Smooth muscle cell (in vitro differentiated cells): ENCODE results near the gene ARHGAP19. TPM values are rescaled to one million over a fixed set of nuclear protein-coding genes. Genes with fewer than 3 reads are reported as not detected.

Source experiments
- DNase-seq: peaks from one replicate; lab custom pipeline; 2025; ENCODE audit not compliant: unreplicated experiment; lab: John Stamatoyannopoulos, UW
- H2AFZ ChIP-seq: fragments of 200-600 bp; sonication (generic); 2 replicates; pipeline ENCODE4 v1.6.0; 2016; ENCODE audit warnings: antibody characterized with exemption, low read depth, mild to moderate bottlenecking
- H3F3A ChIP-seq: fragments of 200-600 bp; sonication (generic); 2 replicates; pipeline ENCODE4 v1.6.0; 2017; ENCODE audit warnings: antibody characterized with exemption, low read depth
- H3K27ac ChIP-seq: fragments of 200-600 bp; sonication (generic); 2 replicates; pipeline ENCODE4 v1.5.1; 2016; ENCODE audit warnings: low read depth, mild to moderate bottlenecking
- H3K27me3 ChIP-seq: fragments of 200-600 bp; sonication (generic); 2 replicates; pipeline ENCODE4 v1.6.1; 2016; ENCODE audit warnings: low read depth, mild to moderate bottlenecking
- H3K36me3 ChIP-seq: fragments of 200-600 bp; sonication (generic); 2 replicates; pipeline ENCODE4 v1.5.1; 2016; ENCODE audit warnings: low read depth
- H3K4me1 ChIP-seq: fragments of 200-600 bp; sonication (generic); 2 replicates; pipeline ENCODE4 v1.5.1; 2016; ENCODE audit warnings: low read depth
- H3K4me2 ChIP-seq: fragments of 200-600 bp; sonication (generic); 2 replicates; pipeline ENCODE4 v1.6.0; 2016; ENCODE audit warnings: mild to moderate bottlenecking
- H3K4me3 ChIP-seq: fragments of 200-600 bp; sonication (generic); 2 replicates; pipeline ENCODE4 v1.5.1; 2016; ENCODE audit warnings: mild to moderate bottlenecking
- H3K79me2 ChIP-seq: fragments of 200-600 bp; sonication (generic); 2 replicates; pipeline ENCODE4 v1.6.0; 2016; ENCODE audit warnings: low read depth, mild to moderate bottlenecking
- H3K9ac ChIP-seq: fragments of 200-600 bp; sonication (generic); 2 replicates; pipeline ENCODE4 v1.6.0; 2016; ENCODE audit warnings: low read depth
- H3K9me3 ChIP-seq: fragments of 200-600 bp; sonication (generic); replicated peaks from 2 replicates; pipeline ENCODE4 v1.5.1; 2016; ENCODE audit warnings: low read depth
- H4K20me1 ChIP-seq: fragments of 200-600 bp; sonication (generic); 2 replicates; pipeline ENCODE4 v1.6.0; 2016; ENCODE audit warnings: low read depth
- CTCF ChIP-seq: fragments of 200-600 bp; sonication (generic); IDR thresholded peaks from 2 replicates; pipeline ENCODE4 v1.5.1; 2017; ENCODE audit warnings: borderline replicate concordance, mild to moderate bottlenecking, antibody characterized with exemption; ENCODE audit not compliant: insufficient read depth, poor library complexity, severe bottlenecking
- WGBS: methylation state at CpG from one replicate; pipeline ENCODE4 v1.1.7; 2016; ENCODE audit warnings: low lambda C conversion rate; 5-methylcytosine and 5-hydroxymethylcytosine counted together
- polyA plus RNA-seq: library from polyadenylated mRNA; unstranded; fragments of >200 nt; fragmentation: Nextera tagmentation; extraction: Ambion mirVana; gene quantifications from 2 replicates; pipeline ENCODE4 v1.2.1, GENCODE V29; 2016
- total RNA-seq: library from RNA; depleted of rRNA; stranded (reverse); fragments of >200 nt; gene quantifications from 2 replicates; pipeline ENCODE4 v1.2.3, GENCODE V29; 2014

ARHGAP19 gene
- total and polyA plus RNA-seq, 2 experiments from 2014 or later: 3.5 to 20.5 TPM

GRCh38 chr10:97222326-97222961 lies 70.0 kb downstream of the ARHGAP19 start:
- no peaks in the 10 kb centered on the region for H3K27me3 ChIP-seq
- no peaks in the 10 kb centered on the region for H3K36me3 ChIP-seq
- no peaks in the 10 kb centered on the region for H3K79me2 ChIP-seq
- peaks cover 4% of the 10 kb centered on the region for H3K4me1 ChIP-seq
- 62% methylated on average over 6 of the region's 6 CpGs for WGBS
- H4K20me1 ChIP-seq: no peaks in the 10 kb centered on the region
- DNase-seq: no peak
- no peaks in the 10 kb centered on the region for H3K9me3 ChIP-seq
- H3K4me3 ChIP-seq: no peak overlapping the region
- no peak overlapping the region for H3K4me2 ChIP-seq
- no peak overlapping the region for H3K27ac ChIP-seq
- H3F3A ChIP-seq: no peaks in the 10 kb centered on the region
- no peak overlapping the region for H2AFZ ChIP-seq
- no peak for TF ChIP-seq CTCF
- no peak overlapping the region for H3K9ac ChIP-seq

GRCh38 chr10:97220355-97220754 lies 72.1 kb downstream of the ARHGAP19 start:
- Histone ChIP-seq H3K79me2 (no peaks in the 10 kb centered on the region), H3K4me3 (no peak overlapping the region), H3K4me2 (no peak overlapping the region), H3K27ac (no peak overlapping the region), H3K9me3 (no peaks in the 10 kb centered on the region), H4K20me1 (no peaks in the 10 kb centered on the region), H3K36me3 (no peaks in the 10 kb centered on the region), H3K4me1 (peaks cover 4% of the 10 kb centered on the region), H3F3A (no peaks in the 10 kb centered on the region), H2AFZ (no peak overlapping the region), H3K9ac (no peak overlapping the region), H3K27me3 (no peaks in the 10 kb centered on the region)
- TF ChIP-seq CTCF: no peak
- WGBS: 97% methylated on average over 3 of the region's 3 CpGs
- no peak for DNase-seq

- Histone ChIP-seq H2AFZ (no peak overlapping the region), H3K4me1 (no peaks in the 10 kb centered on the region), H3K4me2 (no peak overlapping the region), H3K36me3 (no peaks in the 10 kb centered on the region), H3K27me3 (no peaks in the 10 kb centered on the region), H3K79me2 (no peaks in the 10 kb centered on the region), H3K9me3 (no peaks in the 10 kb centered on the region), H3K27ac (no peak overlapping the region), H3F3A (no peaks in the 10 kb centered on the region), H3K9ac (no peak overlapping the region), H3K4me3 (no peak overlapping the region), H4K20me1 (no peaks in the 10 kb centered on the region)
- no peak for TF ChIP-seq CTCF
- no peak for DNase-seq
- WGBS: 89% methylated on average over 3 of the region's 3 CpGs
Measured at GRCh38 chr10:97217299-97217698, 75.1 kb downstream of the ARHGAP19 start.

- Histone ChIP-seq H3K79me2 (no peaks in the 10 kb centered on the region), H3K4me1 (no peaks in the 10 kb centered on the region), H3K27ac (no peak overlapping the region), H3K36me3 (no peaks in the 10 kb centered on the region), H3K4me3 (no peak overlapping the region), H4K20me1 (no peaks in the 10 kb centered on the region), H3K9ac (no peak overlapping the region), H3K9me3 (no peaks in the 10 kb centered on the region), H3K27me3 (no peaks in the 10 kb centered on the region), H3K4me2 (no peak overlapping the region), H2AFZ (no peak overlapping the region), H3F3A (no peaks in the 10 kb centered on the region)
- DNase-seq: no peak
- no peak for TF ChIP-seq CTCF
- 96% methylated on average over 15 of the region's 15 CpGs for WGBS
Measured at GRCh38 chr10:97215619-97216260, 76.7 kb downstream of the ARHGAP19 start.
